Activated gamma-delta T cell treated with anti-CD3 and anti-CD28 coated beads, Interleukin-2, amount 50 U/mL, for 16 hours (primary cell): ENCODE data around the gene SEMA4F.

ENCODE experiments used
- DNase-seq: peaks from one replicate; pipeline ENCODE4 v3.0.0-alpha.2; 2020; ENCODE audit warnings: low read depth

SEMA4F gene

GRCh38 chr2:74706741-74707140 is 52.7 kb downstream of the SEMA4F start:
- no peak for DNase-seq

GRCh38 chr2:74707837-74708236 is 53.8 kb downstream of the SEMA4F start:
- no peak for DNase-seq

- no peak for DNase-seq
Observed at GRCh38 chr2:74708296-74708695, 54.2 kb downstream of the SEMA4F start.

GRCh38 chr2:74708883-74709282 is 54.8 kb downstream of the SEMA4F start:
- DNase-seq = no peak

- DNase-seq = no peak
Observed at GRCh38 chr2:74712223-74713053, 58.4 kb downstream of the SEMA4F start.

GRCh38 chr2:74714691-74715080 is 60.6 kb downstream of the SEMA4F start:
- DNase-seq = no peak

- peak; percentile 72 for DNase-seq
Observed at GRCh38 chr2:74715081-74715791, 61.2 kb downstream of the SEMA4F start.

- DNase-seq = no peak
Observed at GRCh38 chr2:74715880-74716279, 61.8 kb downstream of the SEMA4F start.

GRCh38 chr2:74719066-74719465 is 65.0 kb downstream of the SEMA4F start:
- no peak for DNase-seq

GRCh38 chr2:74721316-74721715 is 67.3 kb downstream of the SEMA4F start:
- DNase-seq = no peak

- no peak for DNase-seq
Observed at GRCh38 chr2:74724496-74724895, 70.4 kb downstream of the SEMA4F start.

- DNase-seq = no peak
Observed at GRCh38 chr2:74725287-74725686, 71.2 kb downstream of the SEMA4F start.

GRCh38 chr2:74728842-74729241 is 74.8 kb downstream of the SEMA4F start:
- DNase-seq = no peak

- DNase-seq = no peak
Observed at GRCh38 chr2:74730530-74730929, 76.5 kb downstream of the SEMA4F start.
